KMS-11 (cell line): ENCODE data around the gene ADAM12.

ENCODE experiments used
- H2AFZ ChIP-seq: fragments of 200-600 bp; sonication (generic); 2 replicates; pipeline ENCODE4 v1.6.1; 2016; ENCODE audit warnings: antibody characterized with exemption, mixed run types, low read depth
- H3K27ac ChIP-seq: fragments of 200-600 bp; sonication (generic); 2 replicates; pipeline ENCODE4 v1.6.1; 2016; ENCODE audit warnings: mild to moderate bottlenecking, mixed run types
- H3K27me3 ChIP-seq: fragments of 200-600 bp; sonication (generic); 2 replicates; pipeline ENCODE4 v1.6.1; 2017; ENCODE audit warnings: mild to moderate bottlenecking, low read depth, mixed run types, moderate library complexity; ENCODE audit not compliant: insufficient read depth
- H3K36me3 ChIP-seq: fragments of 200-600 bp; sonication (generic); 2 replicates; pipeline ENCODE4 v1.6.1; 2017; ENCODE audit warnings: mild to moderate bottlenecking, mixed run types; ENCODE audit not compliant: insufficient read depth
- H3K4me1 ChIP-seq: fragments of 200-600 bp; sonication (generic); 2 replicates; pipeline ENCODE4 v1.6.1; 2016; ENCODE audit warnings: mild to moderate bottlenecking, low read depth, mixed run types; ENCODE audit not compliant: poor library complexity, severe bottlenecking
- H3K4me2 ChIP-seq: fragments of 200-600 bp; sonication (generic); 2 replicates; pipeline ENCODE4 v1.7.0; 2016; ENCODE audit warnings: mild to moderate bottlenecking, mixed run types
- H3K4me3 ChIP-seq: fragments of 200-600 bp; sonication (generic); IDR thresholded peaks from 2 replicates; pipeline ENCODE4 v1.6.1; 2017; ENCODE audit warnings: low read depth, low read length, mixed read lengths; ENCODE audit not compliant: insufficient read depth
- H3K79me2 ChIP-seq: fragments of 200-600 bp; sonication (generic); 2 replicates; pipeline ENCODE4 v1.6.1; 2016; ENCODE audit warnings: low read depth, mixed run types; ENCODE audit not compliant: insufficient read depth
- H3K9ac ChIP-seq: fragments of 200-600 bp; sonication (generic); 2 replicates; pipeline ENCODE4 v1.6.1; 2016; ENCODE audit warnings: mild to moderate bottlenecking, mixed run types
- H4K20me1 ChIP-seq: fragments of 200-600 bp; sonication (generic); 2 replicates; pipeline ENCODE4 v1.6.1; 2016; ENCODE audit warnings: mild to moderate bottlenecking, mixed run types; ENCODE audit not compliant: insufficient read depth
- TF ChIP-seq, protein P1 (sequence below): fragments of 200-600 bp; sonication (generic); conservative IDR thresholded peaks from 2 replicates; pipeline ENCODE4 v1.6.1; 2017; ENCODE audit warnings: low read depth, mild to moderate bottlenecking, antibody characterized with exemption, low read length, moderate library complexity, mixed read lengths

ADAM12 gene

DNA sequence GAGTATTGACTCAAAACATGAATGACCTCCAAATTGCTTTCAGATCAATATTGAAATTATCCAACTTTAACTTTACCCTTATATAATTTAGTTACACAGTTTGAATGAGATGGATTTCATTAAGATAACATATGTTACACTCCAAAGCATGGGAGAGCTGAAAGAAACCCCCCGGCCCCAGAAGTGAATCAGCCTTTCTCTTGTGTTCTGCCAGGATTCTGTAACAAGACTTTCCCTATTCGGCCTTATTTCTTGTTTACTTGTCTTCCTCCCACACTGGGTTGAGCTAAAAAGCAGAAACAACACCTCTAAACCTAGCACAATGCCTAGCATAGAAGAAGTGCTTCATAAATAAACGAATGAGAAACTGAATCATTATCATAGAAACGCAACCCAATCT is 224.8 kb downstream of the ADAM12 start:
- Histone ChIP-seq H3K9ac (no peak overlapping the region), H3K4me1 (no peaks in the 10 kb centered on the region), H3K27me3 (no peaks in the 10 kb centered on the region), H3K36me3 (no peaks in the 10 kb centered on the region), H3K79me2 (no peaks in the 10 kb centered on the region), H4K20me1 (no peaks in the 10 kb centered on the region), H3K4me2 (no peak overlapping the region), H3K27ac (no peak overlapping the region), H2AFZ (no peak overlapping the region), H3K4me3 (no peak overlapping the region)
- TF ChIP-seq, protein P1, sequence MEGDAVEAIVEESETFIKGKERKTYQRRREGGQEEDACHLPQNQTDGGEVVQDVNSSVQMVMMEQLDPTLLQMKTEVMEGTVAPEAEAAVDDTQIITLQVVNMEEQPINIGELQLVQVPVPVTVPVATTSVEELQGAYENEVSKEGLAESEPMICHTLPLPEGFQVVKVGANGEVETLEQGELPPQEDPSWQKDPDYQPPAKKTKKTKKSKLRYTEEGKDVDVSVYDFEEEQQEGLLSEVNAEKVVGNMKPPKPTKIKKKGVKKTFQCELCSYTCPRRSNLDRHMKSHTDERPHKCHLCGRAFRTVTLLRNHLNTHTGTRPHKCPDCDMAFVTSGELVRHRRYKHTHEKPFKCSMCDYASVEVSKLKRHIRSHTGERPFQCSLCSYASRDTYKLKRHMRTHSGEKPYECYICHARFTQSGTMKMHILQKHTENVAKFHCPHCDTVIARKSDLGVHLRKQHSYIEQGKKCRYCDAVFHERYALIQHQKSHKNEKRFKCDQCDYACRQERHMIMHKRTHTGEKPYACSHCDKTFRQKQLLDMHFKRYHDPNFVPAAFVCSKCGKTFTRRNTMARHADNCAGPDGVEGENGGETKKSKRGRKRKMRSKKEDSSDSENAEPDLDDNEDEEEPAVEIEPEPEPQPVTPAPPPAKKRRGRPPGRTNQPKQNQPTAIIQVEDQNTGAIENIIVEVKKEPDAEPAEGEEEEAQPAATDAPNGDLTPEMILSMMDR = no peak

DNA sequence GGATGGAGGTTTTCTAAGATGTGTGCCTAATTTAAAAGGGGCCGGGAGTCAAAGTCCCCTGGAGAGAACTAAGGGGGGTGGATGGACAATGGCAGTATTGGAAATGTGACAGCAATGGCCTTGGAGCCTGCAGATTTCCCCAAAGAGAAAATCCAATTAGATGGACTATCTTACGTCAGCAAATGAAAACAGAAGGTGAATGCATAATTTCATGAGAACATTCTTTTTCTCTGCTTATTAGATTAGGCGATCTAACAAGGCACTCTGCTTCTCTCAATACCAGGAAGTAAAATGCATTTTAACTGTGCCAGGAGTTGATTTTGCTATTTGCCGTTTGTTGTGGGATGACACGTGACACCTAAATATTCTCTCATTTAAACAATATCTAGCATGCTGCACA is 226.6 kb downstream of the ADAM12 start:
- TF ChIP-seq, protein P1 = no peak
- Histone ChIP-seq H3K4me3 (no peak overlapping the region), H4K20me1 (no peaks in the 10 kb centered on the region), H3K9ac (no peak overlapping the region), H3K36me3 (no peaks in the 10 kb centered on the region), H3K27ac (no peak overlapping the region), H3K4me1 (no peaks in the 10 kb centered on the region), H3K27me3 (no peaks in the 10 kb centered on the region), H2AFZ (no peak overlapping the region), H3K79me2 (no peaks in the 10 kb centered on the region), H3K4me2 (no peak overlapping the region)

DNA sequence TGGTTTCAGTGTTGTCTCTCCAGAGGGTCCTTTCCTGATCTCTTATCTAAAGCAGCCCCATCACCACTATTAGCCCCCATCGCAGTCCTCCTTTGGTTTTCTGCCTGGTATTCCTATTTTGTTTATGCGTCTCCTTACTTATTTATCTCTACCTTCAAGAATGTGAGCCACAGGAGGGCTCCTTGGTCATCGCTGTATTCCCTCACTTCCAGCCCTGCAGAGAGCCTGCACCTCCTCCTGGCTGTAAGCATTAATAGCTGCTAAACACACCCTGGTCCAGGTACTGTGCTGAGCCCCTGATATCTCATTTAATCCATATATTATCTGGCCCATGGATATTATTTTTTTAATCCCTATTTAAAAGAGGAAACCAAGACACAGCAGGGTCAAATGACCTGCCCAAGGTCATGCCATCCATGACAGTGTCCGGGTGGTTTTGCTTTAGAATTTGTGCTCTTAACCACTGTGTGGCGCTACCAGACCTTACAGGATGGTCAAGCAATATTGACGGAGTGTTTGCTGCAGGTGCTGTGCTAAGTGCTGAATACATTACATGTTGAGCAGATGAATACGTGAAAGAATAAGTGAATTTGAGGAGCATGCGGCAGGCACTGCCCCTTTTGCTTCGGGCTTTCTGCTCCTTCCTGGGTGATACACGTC is 227.2 kb downstream of the ADAM12 start:
- no peaks in the 10 kb centered on the region for H3K36me3 ChIP-seq
- H2AFZ ChIP-seq = no peak overlapping the region
- H3K27me3 ChIP-seq = no peaks in the 10 kb centered on the region
- no peak overlapping the region for H3K9ac ChIP-seq
- no peaks in the 10 kb centered on the region for H3K79me2 ChIP-seq
- H3K4me1 ChIP-seq = no peaks in the 10 kb centered on the region
- TF ChIP-seq, protein P1 = no peak
- H3K4me3 ChIP-seq = no peak overlapping the region
- no peak overlapping the region for H3K27ac ChIP-seq
- H4K20me1 ChIP-seq = no peaks in the 10 kb centered on the region
- H3K4me2 ChIP-seq = no peak overlapping the region

DNA sequence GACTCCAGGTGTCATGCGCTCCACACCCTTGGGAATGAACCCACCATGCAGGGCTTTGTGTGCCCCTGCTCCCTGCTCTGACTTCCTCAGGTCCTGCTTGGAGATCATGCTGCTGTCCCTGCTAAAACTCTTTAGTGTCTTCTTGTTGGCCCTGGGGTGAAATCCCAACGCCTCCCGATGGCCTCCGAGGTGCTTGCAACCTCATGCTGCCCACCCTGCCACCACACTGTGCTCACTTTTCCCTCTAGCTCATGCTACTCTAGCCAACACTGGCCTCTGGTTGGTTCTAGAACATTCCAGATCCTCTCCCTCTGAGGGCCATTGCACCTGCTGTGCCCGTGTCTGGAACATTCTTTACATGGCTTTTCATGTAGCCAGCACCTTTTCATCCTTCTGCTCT is 227.7 kb downstream of the ADAM12 start:
- no peaks in the 10 kb centered on the region for H3K4me1 ChIP-seq
- no peaks in the 10 kb centered on the region for H3K79me2 ChIP-seq
- no peaks in the 10 kb centered on the region for H4K20me1 ChIP-seq
- no peak overlapping the region for H3K4me3 ChIP-seq
- H3K36me3 ChIP-seq = no peaks in the 10 kb centered on the region
- no peak overlapping the region for H3K9ac ChIP-seq
- H3K27me3 ChIP-seq = no peaks in the 10 kb centered on the region
- no peak overlapping the region for H3K4me2 ChIP-seq
- no peak overlapping the region for H2AFZ ChIP-seq
- TF ChIP-seq, protein P1 = no peak
- H3K27ac ChIP-seq = no peak overlapping the region
